ENCODE results near the gene CACNA1C. TPM values are rescaled to one million over a fixed set of nuclear protein-coding genes. Genes with fewer than 3 reads are reported as not detected.
A peak's percentile ranks its signal among the peaks of the same experiment; 100 is the strongest.

The CACNA1C gene
- total RNA-seq, 2 donors from 2014 or later, result 0.86 to 6.3 TPM

DNA sequence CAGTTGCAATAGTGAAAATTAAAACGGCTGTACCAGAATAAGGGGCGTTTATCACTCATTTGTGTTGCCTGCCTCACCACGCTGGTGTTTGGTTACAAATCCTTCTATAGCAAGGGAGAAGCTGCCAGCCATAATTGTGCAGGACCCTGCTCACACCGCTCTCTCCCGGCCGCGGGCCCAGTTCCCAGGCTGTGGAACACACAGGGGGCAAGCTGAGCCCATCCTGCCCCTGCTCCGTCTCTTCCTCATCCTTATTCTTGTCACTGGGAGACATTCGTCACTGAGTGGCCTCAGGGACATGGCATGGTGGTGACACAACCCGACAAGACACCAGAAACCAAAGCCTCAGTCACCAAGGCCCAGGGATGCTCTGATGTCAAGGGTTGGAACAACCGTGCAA lies 625.6 kb downstream of the CACNA1C start:
- H3K36me3 Mint-ChIP-seq (ENCODE audit: low read depth), result no peaks in the 10 kb centered on the region
- Histone ChIP-seq H3K9me3 (ENCODE audit: control insufficient read depth, low read length) (no peaks in the 10 kb centered on the region), H3K9ac (ENCODE audit: extremely low read depth, low read length, poor library complexity, severe bottlenecking) (no peak overlapping the region), H3K4me3 (ENCODE audit: low read length) (no peak overlapping the region), H3K4me1 (ENCODE audit: control insufficient read depth, insufficient read depth, low read length) (no peaks in the 10 kb centered on the region), H3K27ac (ENCODE audit: low read depth, low read length) (no peak overlapping the region), H3K27me3 (ENCODE audit: control insufficient read depth, insufficient read depth, low read length, poor library complexity, severe bottlenecking) (no peaks in the 10 kb centered on the region), H3K36me3 (ENCODE audit: control insufficient read depth, insufficient read depth, low read length) (no peaks in the 10 kb centered on the region)
- no peak for DNase-seq
- 88 to 94% methylated on average over 11 of the region's 11 CpGs for WGBS, 2 experiments (ENCODE audit: insufficient coverage in 1 of 2, insufficient read length in 1 of 2)
- TF ChIP-seq, protein P1, sequence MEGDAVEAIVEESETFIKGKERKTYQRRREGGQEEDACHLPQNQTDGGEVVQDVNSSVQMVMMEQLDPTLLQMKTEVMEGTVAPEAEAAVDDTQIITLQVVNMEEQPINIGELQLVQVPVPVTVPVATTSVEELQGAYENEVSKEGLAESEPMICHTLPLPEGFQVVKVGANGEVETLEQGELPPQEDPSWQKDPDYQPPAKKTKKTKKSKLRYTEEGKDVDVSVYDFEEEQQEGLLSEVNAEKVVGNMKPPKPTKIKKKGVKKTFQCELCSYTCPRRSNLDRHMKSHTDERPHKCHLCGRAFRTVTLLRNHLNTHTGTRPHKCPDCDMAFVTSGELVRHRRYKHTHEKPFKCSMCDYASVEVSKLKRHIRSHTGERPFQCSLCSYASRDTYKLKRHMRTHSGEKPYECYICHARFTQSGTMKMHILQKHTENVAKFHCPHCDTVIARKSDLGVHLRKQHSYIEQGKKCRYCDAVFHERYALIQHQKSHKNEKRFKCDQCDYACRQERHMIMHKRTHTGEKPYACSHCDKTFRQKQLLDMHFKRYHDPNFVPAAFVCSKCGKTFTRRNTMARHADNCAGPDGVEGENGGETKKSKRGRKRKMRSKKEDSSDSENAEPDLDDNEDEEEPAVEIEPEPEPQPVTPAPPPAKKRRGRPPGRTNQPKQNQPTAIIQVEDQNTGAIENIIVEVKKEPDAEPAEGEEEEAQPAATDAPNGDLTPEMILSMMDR (conservative IDR thresholded peaks at IDR 0.05), result no peak
- no peak overlapping the region for H3K27ac Mint-ChIP-seq
- no peaks in the 10 kb centered on the region for H3K4me1 Mint-ChIP-seq
- H3K27me3 Mint-ChIP-seq (ENCODE audit: insufficient read depth), result no peaks in the 10 kb centered on the region
- no peak overlapping the region for H3K4me3 Mint-ChIP-seq
- peaks cover 2% of the 10 kb centered on the region for H3K9me3 Mint-ChIP-seq

DNA sequence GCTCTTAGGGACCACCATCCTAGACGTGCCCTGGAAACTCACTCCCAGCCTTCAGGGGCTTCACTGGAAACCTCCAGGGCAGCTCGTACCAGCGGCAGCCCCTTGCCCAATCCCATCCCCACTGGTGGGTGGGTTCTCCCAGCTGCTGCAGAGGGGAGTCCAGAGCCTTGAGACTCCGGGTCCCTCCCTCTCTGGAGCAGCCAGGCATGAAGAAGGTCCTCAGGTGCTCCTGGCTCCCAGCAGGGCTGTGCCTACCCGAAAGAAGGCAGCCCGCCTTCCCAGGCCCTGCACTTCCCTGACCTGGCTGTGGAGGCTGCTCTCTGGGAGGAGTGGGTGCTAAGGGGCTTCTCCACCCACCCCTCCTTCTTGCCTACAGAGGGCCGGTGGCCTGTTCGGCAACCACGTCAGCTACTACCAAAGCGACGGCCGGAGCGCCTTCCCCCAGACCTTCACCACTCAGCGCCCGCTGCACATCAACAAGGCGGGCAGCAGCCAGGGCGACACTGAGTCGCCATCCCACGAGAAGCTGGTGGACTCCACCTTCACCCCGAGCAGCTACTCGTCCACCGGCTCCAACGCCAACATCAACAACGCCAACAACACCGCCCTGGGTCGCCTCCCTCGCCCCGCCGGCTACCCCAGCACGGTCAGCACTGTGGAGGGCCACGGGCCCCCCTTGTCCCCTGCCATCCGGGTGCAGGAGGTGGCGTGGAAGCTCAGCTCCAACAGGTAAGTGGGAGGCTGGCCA lies 626.5 kb downstream of the CACNA1C start:
- Histone ChIP-seq H3K27me3 (ENCODE audit: control insufficient read depth, insufficient read depth, low read length, poor library complexity, severe bottlenecking) (no peaks in the 10 kb centered on the region), H3K4me3 (ENCODE audit: low read length) (no peak overlapping the region), H3K4me1 (ENCODE audit: control insufficient read depth, insufficient read depth, low read length) (no peaks in the 10 kb centered on the region), H3K36me3 (ENCODE audit: control insufficient read depth, insufficient read depth, low read length) (no peaks in the 10 kb centered on the region), H3K27ac (ENCODE audit: low read depth, low read length) (no peak overlapping the region), H3K9me3 (ENCODE audit: control insufficient read depth, low read length) (no peaks in the 10 kb centered on the region), H3K9ac (ENCODE audit: extremely low read depth, low read length, poor library complexity, severe bottlenecking) (no peak overlapping the region)
- H3K36me3 Mint-ChIP-seq (ENCODE audit: low read depth), result no peaks in the 10 kb centered on the region
- no peaks in the 10 kb centered on the region for H3K4me1 Mint-ChIP-seq
- WGBS, 2 experiments (ENCODE audit: insufficient coverage in 1 of 2, insufficient read length in 1 of 2), result 86 to 97% methylated on average over 7 to 33 of the region's 33 CpGs
- peaks cover 2% of the 10 kb centered on the region for H3K9me3 Mint-ChIP-seq
- H3K4me3 Mint-ChIP-seq, result no peak overlapping the region
- peak; percentile 49 for DNase-seq
- TF ChIP-seq, protein P1 (conservative IDR thresholded peaks at IDR 0.05), result no peak
- H3K27me3 Mint-ChIP-seq (ENCODE audit: insufficient read depth), result no peaks in the 10 kb centered on the region
- H3K27ac Mint-ChIP-seq, result no peak overlapping the region

DNA sequence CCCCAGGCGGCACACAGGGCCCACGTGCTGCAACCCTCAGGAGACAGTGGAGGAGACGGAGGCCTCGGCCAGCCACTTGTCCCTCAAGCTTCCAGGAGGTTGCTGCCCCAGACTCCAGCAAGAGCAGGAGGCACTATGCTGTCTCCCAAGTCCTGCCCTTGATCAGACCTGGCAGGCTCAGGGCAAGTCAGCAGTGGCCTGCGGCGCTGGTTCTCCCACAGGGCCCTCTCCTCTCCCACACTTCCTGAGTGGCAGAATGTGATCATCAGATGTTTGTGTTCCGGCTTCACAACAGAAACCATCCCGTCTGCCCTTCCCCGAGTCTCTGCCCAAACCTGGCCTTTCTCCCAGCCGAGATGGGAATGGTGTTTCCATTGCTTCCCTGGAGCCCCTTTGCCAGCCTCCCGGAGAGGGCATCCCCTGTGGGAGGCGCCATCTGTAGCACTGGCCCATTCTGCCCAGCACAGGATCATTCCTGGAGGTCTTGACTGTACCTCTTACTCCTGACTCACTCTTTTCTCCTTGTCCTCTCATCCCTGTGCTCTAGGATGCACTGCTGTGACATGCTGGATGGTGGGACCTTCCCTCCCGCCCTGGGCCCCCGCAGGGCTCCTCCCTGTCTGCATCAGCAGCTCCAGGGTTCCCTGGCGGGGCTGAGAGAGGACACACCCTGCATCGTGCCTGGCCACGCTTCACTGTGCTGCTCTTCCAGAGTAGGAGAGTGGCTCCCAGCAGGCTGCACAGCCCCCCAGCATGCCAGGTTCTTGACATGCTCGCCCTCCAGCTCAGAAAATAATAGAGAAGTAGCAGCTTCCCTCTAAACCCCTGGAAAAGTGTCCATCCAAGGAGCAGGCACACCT lies 627.3 kb downstream of the CACNA1C start:
- Histone ChIP-seq H3K27ac (ENCODE audit: low read depth, low read length) (no peak overlapping the region), H3K4me1 (ENCODE audit: control insufficient read depth, insufficient read depth, low read length) (no peaks in the 10 kb centered on the region), H3K9me3 (ENCODE audit: control insufficient read depth, low read length) (no peaks in the 10 kb centered on the region), H3K9ac (ENCODE audit: extremely low read depth, low read length, poor library complexity, severe bottlenecking) (no peak overlapping the region), H3K4me3 (ENCODE audit: low read length) (no peak overlapping the region), H3K36me3 (ENCODE audit: control insufficient read depth, insufficient read depth, low read length) (no peaks in the 10 kb centered on the region), H3K27me3 (ENCODE audit: control insufficient read depth, insufficient read depth, low read length, poor library complexity, severe bottlenecking) (no peaks in the 10 kb centered on the region)
- no peak overlapping the region for H3K27ac Mint-ChIP-seq
- DNase-seq, result peak; percentile 49
- WGBS, 2 experiments (ENCODE audit: insufficient coverage in 1 of 2, insufficient read length in 1 of 2), result 87% methylated on average over 14 to 18 of the region's 18 CpGs
- H3K36me3 Mint-ChIP-seq (ENCODE audit: low read depth), result no peaks in the 10 kb centered on the region
- H3K4me3 Mint-ChIP-seq, result no peak overlapping the region
- TF ChIP-seq, protein P1 (conservative IDR thresholded peaks at IDR 0.05), result no peak
- peaks cover 2% of the 10 kb centered on the region for H3K9me3 Mint-ChIP-seq
- no peaks in the 10 kb centered on the region for H3K4me1 Mint-ChIP-seq
- no peaks in the 10 kb centered on the region for H3K27me3 Mint-ChIP-seq (ENCODE audit: insufficient read depth)

Data from endodermal cell (in vitro differentiated cells).